Esophagus mucosa (tissue), 1 donor: ENCODE results near the gene SLC26A1. TPM values are rescaled to one million over a fixed set of nuclear protein-coding genes. Genes with fewer than 3 reads are reported as not detected.
"Not testable (repeated sequence)": the region's sequence is repeated elsewhere in the genome, so short reads cannot be mapped to it uniquely, and the experiment has no call there.

Source experiments
- ATAC-seq: fragments of 200-7000 bp; cut with Tn5 transposase; one replicate; pipeline ENCODE4 v1.9.1; 2020
- total RNA-seq: library from RNA; stranded (reverse); gene quantifications from one replicate; pipeline ENCODE4 v1.2.4, GENCODE V29; 2023
- donor health status: DM: yes; HTN: yes; CAD: no.

The SLC26A1 gene
- total RNA-seq, 1 donor from 2014 or later, result not detected

DNA sequence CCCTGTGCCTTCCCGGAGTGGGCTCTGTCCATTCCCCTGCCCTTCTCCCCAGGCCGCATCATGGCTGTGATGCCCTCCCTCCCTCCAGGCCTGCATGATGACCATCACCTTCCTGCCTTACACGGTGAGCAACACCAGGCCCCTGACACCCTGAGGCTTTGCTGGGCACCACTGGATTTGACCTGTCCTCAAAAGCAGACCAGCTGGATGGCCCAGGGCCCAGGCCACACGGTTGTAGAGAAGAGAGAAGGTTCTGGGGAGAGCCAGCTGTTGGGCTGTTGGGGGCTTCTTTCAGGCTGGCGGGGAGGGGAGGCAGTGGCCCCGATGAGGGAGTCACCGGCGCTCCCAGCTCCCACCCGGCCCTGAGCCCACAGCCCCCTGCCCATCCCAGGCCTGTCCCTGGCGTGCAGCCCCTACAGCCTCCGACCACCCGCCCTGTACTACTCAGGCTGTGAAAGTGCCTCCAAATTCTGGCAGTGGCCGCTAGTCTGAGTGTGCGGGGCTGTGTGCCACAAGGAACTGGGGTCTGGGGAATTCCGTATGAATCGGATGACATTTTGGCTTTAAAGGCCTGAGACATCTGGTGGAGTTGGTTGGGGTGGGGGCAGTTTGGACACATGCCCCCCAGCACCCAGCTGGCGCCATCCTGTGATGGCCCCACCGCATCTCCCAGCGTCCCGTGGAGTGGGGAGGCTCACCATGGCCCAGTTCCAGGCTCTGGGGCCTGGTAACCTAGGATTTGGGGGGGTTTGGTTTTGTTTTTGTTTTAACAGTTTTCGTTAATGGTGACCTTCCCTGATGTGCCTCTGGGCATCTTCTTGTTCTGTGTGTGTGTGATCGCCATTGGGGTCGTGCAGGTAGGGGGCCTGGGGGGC is 41.4 kb downstream of the SLC26A1 start:
- no peak for ATAC-seq

DNA sequence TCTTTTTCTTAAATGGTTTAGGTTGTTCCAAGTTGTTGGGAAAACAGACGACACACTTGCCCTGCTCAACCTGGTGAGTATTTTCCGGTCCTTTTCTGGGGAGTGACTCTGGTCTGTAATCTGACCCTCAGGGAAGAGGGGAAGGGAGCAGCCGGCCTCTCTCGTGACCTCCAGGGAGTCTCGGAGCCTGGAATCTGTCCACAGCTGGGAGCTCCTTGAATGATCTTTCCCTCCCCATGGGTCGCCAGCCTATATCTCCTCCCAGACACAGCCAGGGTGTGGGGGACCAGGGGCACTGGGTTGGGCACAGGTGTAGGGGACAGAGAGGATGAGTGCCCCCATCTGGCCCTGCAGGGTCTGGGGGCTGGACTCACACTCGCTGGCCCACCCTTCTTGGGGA is 42.0 kb downstream of the SLC26A1 start:
- no peak for ATAC-seq

GRCh38 chr4:950136-951020 is 42.8 kb downstream of the SLC26A1 start:
- no peak for ATAC-seq

- ATAC-seq, result no peak
These were observed 43.5 kb downstream of the SLC26A1 start for GRCh38 chr4:949656-950055.

- ATAC-seq, result no peak
These were observed 44.3 kb downstream of the SLC26A1 start for GRCh38 chr4:948936-949300.

DNA sequence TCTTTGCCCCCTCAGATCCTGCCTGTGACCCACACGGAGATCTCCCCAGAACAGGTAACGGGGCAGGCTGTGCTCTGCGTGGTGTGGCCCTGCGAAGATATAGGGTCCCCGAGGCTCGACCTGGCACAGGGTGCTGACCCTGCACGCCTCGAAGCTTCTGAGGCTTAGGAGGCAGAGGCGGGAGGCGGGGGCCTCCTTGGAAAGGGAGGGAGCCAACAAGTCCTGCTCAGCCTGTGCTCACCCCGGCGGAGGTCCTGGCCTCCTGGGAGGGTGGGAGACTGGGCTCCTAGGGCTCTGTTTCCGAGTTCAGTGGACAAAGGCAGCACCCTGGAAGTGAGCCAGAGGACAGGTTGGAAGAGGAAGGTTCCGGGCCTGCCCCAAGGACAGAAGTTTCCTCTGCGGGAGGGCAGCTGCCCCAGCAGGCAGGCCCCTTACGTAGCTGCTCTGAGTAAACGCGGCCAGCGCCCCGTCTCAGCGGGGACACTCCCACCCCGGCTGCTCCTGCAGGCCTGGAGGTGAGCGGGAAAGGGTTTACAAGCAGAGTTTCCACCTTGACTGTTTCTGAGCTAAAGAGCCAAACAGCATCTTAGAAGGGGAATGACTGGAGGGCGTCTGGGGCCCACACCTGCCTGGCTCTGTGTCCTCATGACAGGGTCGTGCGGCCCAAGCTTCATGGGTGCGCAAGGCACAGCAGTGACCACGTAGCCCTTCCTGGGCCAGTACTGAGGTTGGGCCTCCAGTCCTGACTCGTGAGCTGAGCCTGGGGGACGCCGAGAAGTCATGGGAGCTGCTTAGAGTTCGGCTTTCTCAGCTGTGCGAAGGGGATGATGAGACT is 44.9 kb downstream of the SLC26A1 start:
- ATAC-seq, result no peak

DNA sequence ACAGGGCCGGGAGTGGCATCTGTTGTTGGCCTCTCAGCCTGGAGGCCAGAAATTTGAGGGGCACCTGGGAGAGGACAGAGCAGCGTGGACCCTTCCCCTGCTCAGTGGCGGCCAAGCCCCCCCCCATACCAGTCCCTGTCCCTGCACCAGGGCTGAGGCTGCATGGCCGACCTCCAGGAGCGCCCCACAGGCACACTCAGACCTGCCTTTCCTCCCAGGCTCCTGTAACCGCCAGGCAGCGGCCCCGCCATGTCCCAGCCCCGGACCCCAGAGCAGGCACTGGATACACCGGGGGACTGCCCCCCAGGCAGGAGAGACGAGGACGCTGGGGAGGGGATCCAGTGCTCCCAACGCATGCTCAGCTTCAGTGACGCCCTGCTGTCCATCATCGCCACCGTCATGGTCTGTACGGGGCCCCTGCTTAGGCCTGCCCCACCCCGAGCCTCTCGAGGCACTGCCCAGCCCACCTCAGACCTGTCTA is 45.7 kb downstream of the SLC26A1 start:
- ATAC-seq, result no peak

GRCh38 chr4:946517-947471 is 46.4 kb downstream of the SLC26A1 start:
- no peak for ATAC-seq

DNA sequence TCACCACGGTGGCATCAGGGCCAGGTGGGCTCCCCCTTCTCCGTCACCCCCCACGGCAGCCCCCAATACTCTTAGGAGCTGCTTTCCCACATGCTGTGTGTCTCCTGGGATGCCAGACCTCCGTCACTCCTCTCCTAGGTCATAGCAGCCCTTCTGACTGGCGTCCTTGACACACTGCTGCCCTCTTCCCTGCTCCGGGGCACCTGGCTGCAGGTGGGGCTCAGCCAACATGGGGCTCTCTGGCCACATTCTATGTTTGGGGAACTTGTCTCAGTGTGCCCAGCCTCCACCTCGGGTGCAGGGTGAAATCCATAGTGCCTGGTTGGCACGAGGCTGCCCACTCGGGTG is 47.1 kb downstream of the SLC26A1 start:
- no peak for ATAC-seq

DNA sequence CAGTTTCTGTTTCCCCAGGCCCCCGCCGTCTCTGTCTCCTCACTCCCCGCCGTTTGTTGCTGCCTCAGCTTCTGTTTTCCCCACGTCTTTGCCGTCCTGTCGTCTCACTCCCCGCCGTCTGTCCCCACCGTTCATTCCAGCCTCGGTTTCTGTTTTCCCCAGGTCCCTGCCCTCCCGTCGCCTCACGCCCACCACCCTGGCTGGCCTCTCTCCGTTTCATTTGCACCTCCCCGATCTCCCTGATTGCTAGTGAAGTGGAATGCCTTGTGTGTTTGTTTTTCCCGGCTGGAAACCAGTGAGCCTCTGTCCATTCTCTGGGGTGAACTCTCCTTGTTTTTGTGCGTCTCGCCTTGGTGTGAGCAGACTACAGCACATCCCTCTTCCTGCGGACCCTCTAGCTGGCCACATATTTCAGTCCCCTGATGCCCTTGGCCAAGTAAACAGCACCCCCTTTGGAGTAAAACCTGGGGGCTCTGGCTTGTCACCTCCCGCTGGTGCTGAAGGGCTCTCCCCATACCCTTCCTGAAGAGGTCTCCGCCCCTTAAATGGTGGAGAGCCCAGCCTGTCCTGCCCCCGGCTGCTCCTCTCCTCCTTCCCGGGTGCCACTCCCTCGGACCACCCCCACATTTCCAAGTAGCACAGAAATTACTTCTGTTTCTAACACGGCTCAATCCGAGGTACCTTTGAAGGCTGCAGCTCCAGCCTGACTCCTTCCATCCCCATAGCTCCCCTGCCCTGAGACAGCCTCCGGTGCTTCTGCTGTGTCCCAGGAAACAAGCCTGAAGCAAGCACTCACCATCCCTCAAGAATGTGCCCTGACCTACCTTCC is 47.7 kb downstream of the SLC26A1 start:
- ATAC-seq, result no peak

GRCh38 chr4:939508-939907 is 53.7 kb downstream of the SLC26A1 start:
- ATAC-seq, result not testable (repeated sequence)

Other genes starting within 250 kb of the SLC26A1 start
- 0.92 TPM for gene CPLX1, start 167.3 kb downstream of the SLC26A1 start, total RNA-seq
- gene GAK, start 61.1 kb downstream of the SLC26A1 start, total RNA-seq, result 69.1 TPM
- 11.2 TPM for gene TMEM175, start 60.9 kb downstream of the SLC26A1 start, total RNA-seq
- 12.0 TPM for gene DGKQ, start 19.8 kb downstream of the SLC26A1 start, total RNA-seq
- gene IDUA, start 6.4 kb downstream of the SLC26A1 start, total RNA-seq, result 8.8 TPM
- gene FGFRL1, start 18.2 kb upstream of the SLC26A1 start, total RNA-seq, result 2.2 TPM
- gene RNF212, start 120.2 kb upstream of the SLC26A1 start, total RNA-seq, result 1.4 TPM
- 9.4 TPM for gene SPON2, start 179.2 kb upstream of the SLC26A1 start, total RNA-seq